ENCODE results near the gene PIKFYVE.

Gene PIKFYVE

GRCh38 chr2:208366215-208367127, 100.4 kb downstream of the PIKFYVE start:
- no peak for DNase-seq
- no peaks in the 10 kb centered on the region for H3K4me1 Mint-ChIP-seq
- H3K36me3 Mint-ChIP-seq (ENCODE audit: low read depth): no peaks in the 10 kb centered on the region
- TF ChIP-seq, protein P1, sequence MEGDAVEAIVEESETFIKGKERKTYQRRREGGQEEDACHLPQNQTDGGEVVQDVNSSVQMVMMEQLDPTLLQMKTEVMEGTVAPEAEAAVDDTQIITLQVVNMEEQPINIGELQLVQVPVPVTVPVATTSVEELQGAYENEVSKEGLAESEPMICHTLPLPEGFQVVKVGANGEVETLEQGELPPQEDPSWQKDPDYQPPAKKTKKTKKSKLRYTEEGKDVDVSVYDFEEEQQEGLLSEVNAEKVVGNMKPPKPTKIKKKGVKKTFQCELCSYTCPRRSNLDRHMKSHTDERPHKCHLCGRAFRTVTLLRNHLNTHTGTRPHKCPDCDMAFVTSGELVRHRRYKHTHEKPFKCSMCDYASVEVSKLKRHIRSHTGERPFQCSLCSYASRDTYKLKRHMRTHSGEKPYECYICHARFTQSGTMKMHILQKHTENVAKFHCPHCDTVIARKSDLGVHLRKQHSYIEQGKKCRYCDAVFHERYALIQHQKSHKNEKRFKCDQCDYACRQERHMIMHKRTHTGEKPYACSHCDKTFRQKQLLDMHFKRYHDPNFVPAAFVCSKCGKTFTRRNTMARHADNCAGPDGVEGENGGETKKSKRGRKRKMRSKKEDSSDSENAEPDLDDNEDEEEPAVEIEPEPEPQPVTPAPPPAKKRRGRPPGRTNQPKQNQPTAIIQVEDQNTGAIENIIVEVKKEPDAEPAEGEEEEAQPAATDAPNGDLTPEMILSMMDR (IDR thresholded peaks at IDR 0.05): no peak
- peaks cover 19% of the 10 kb centered on the region for H3K9me3 Mint-ChIP-seq
- no peak overlapping the region for H3K4me3 Mint-ChIP-seq
- peaks cover 12% of the 10 kb centered on the region for H3K27me3 Mint-ChIP-seq (ENCODE audit: low read depth, poor library complexity)
- H3K27ac Mint-ChIP-seq: no peak overlapping the region

DNA sequence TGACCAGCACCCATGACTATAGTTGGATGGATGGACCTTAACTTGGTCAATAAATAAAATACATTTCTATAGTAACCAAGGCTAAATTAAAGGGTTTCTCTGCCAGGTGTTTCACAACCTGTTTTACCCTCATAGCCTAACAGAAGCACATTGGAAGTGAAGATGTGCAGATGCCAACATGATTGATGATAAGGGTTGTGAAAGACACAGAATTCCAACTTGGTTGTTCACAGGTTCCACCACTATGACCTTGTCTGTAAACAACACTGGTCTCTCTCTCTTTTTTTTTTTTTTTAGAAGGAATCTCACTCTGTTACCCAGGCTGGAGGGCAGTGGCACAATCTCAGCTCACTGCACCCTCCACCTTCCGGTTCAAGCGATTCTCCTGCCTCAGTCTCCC, 103.0 kb downstream of the PIKFYVE start:
- TF ChIP-seq, protein P1 (IDR thresholded peaks at IDR 0.05): no peak
- Mint-ChIP-seq H3K9me3 (peaks cover 19% of the 10 kb centered on the region), H3K27ac (no peak overlapping the region), H3K36me3 (ENCODE audit: low read depth) (no peaks in the 10 kb centered on the region), H3K4me3 (no peak overlapping the region), H3K4me1 (no peaks in the 10 kb centered on the region), H3K27me3 (ENCODE audit: low read depth, poor library complexity) (peaks cover 11% of the 10 kb centered on the region)
- DNase-seq: no peak

GRCh38 chr2:208370881-208371633, 105.0 kb downstream of the PIKFYVE start:
- Mint-ChIP-seq H3K4me3 (no peak overlapping the region), H3K4me1 (no peaks in the 10 kb centered on the region), H3K9me3 (peaks cover 3% of the 10 kb centered on the region), H3K27me3 (ENCODE audit: low read depth, poor library complexity) (peaks cover 9% of the 10 kb centered on the region), H3K36me3 (ENCODE audit: low read depth) (no peaks in the 10 kb centered on the region), H3K27ac (no peak overlapping the region)
- DNase-seq: no peak
- TF ChIP-seq, protein P1 (IDR thresholded peaks at IDR 0.05): no peak

- H3K27ac Mint-ChIP-seq: no peak overlapping the region
- no peak overlapping the region for H3K4me3 Mint-ChIP-seq
- no peak for DNase-seq
- H3K9me3 Mint-ChIP-seq: no peaks in the 10 kb centered on the region
- H3K27me3 Mint-ChIP-seq (ENCODE audit: low read depth, poor library complexity): peaks cover 9% of the 10 kb centered on the region
- H3K4me1 Mint-ChIP-seq: no peaks in the 10 kb centered on the region
- no peaks in the 10 kb centered on the region for H3K36me3 Mint-ChIP-seq (ENCODE audit: low read depth)
- TF ChIP-seq, protein P1 (IDR thresholded peaks at IDR 0.05): no peak
These were observed 105.5 kb downstream of the PIKFYVE start for GRCh38 chr2:208371634-208371935.

GRCh38 chr2:208373460-208374089, 107.5 kb downstream of the PIKFYVE start:
- Mint-ChIP-seq H3K4me3 (no peak overlapping the region), H3K4me1 (no peaks in the 10 kb centered on the region), H3K36me3 (ENCODE audit: low read depth) (no peaks in the 10 kb centered on the region), H3K9me3 (peaks cover 7% of the 10 kb centered on the region), H3K27ac (no peak overlapping the region), H3K27me3 (ENCODE audit: low read depth, poor library complexity) (peaks cover 9% of the 10 kb centered on the region)
- DNase-seq: peak; percentile 46
- TF ChIP-seq, protein P1 (IDR thresholded peaks at IDR 0.05): peak; percentile 87
